CD4-positive, alpha-beta T cell treated with Interleukin-17A for 4 hours (primary cell): Measurements from ENCODE around the gene ATP5F1E.
A peak's percentile ranks its signal among the peaks of the same experiment; 100 is the strongest.
"Not testable (repeated sequence)": the region's sequence is repeated elsewhere in the genome, so short reads cannot be mapped to it uniquely, and the experiment has no call there.

ENCODE experiments used
- DNase-seq: peaks from one replicate; pipeline ENCODE4 v3.0.0-alpha.2; 2020; ENCODE audit warnings: mixed read lengths

Gene ATP5F1E

DNA sequence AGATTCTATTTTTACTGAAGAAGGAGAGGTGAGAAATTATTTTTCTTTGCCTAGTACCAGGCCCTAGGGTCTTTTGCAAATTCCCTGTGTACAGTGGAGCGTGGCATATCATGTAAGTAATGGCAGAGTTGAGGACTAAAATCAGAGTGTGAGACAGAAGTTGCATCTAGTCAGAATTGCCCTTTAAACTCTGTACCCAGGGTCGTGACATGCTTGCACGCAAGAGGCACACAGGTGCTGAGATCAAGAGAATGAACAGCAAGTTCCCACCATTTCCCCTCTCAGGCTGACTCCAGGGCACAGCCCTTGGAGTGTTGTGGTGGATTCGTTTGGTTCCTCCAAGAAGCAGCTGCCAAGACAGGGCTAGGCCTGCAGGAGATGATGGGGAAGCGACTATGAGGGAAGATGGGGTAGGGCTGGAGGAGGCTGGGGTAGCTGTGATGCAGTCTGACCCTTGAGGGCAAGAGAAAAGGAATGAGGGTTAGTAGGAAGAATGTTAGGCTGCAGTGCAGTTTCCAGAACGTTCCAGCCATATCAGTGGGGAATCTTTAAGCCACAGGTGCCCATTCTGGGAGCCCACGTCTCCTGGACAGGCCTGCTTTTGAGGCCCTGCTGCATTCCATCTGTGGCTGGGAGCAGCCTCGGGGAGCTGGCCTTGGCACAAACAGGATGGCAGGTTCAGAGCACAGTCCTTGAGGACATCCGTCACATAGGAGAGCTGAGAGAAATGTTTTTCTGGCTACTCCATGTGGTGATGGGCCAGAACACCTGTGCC lies 44.2 kb downstream of the ATP5F1E start:
- no peak for DNase-seq

DNA sequence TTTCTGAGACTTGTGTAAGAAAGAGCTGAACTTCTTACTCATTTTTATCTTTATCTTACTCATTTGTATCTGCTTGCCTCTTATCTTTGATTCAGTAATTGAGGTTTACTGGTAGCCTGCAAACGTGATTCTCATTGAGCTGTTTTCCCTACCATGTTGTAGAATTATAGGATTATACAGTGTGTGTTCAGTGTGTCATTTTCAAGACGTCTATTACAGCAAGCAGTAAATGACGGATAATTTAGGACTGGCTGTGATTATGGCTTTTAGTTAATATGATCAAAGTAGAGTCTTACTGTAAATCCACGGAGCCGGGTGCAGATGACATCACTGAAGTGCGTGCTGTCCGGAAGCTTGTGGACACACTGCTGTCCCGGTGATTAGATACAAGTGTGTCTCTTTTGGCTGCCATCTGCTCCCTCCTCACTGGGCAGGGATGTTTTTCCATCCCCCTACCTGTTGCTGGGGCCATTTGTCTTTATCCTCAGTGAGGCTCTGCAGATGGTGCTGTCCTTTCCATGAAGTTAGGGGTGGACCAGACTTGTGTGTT lies 45.1 kb downstream of the ATP5F1E start:
- no peak for DNase-seq

DNA sequence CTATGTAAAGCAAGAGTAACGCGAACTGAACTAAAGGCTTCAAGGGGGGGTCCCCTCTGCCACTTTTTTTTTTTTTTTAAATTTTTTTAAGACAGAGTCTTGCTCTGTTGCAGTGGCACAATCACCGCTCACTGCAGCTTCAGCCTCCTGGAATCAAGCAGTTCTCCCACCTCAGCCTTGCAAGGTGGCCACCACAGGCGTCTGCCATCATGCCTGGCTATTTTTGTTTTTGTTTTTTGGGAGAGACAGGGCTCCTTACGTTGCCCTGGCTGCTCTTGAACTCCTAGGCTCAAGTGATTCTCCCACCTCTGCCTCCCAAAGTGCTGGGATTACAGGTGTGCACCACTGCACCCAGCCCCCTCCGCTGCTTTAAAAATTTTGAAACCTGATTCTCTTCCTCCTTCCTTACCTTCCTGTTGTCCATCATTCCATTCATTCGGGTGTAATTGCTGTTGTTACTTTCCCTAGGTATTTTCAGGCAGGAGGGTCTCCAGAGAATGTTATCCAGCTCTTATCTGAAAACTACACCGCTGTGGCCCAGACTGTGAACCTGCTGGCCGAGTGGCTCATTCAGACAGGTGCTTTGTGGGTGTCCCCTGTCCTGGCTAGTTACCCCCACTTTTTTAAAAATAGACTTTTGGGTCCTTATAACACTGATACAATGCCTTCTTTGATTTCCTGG lies 45.7 kb downstream of the ATP5F1E start:
- DNase-seq = no peak

DNA sequence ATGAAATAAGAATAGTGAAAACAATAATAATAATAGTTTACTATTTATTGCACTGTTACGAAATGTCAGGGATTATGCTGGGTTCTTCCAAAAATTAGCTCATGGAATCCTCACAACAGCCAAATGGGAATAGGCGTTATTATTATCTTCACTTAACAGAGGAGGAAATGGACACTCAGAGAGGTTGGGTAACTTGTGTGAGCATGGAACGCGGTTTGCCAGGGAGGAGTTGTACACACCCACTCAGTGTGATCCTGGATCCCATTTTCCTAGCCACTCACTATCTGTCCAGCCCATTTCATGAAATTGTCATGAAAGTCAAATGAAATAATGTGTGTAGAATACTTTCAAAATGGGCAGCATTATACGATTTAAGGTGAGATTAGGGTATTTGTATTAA lies 46.5 kb downstream of the ATP5F1E start:
- DNase-seq = no peak

DNA sequence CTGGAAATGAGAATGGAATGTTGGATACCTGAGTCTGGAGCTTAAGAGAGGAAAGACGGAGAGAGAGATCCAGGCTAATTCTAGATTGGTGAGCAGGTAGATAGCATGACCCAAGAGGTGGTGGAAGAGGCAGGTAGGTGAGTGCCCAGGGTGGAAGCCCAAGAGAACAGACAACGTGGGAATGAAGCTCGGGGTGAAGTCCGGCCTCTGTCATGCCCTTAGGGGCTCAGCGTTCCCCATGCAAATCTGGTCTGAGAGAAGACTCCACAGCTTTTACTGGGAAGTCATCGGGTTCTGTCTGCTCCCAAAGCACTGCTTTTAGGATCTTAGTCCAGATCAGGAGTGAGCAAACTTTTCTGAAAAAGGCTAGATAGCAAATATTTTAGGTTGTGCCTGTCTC lies 47.4 kb downstream of the ATP5F1E start:
- no peak for DNase-seq

- DNase-seq = not testable (repeated sequence)
Measured at GRCh38 chr20:58983115-58983468, 49.0 kb downstream of the ATP5F1E start.

- DNase-seq = no peak
Measured at GRCh38 chr20:58982406-58983114, 49.6 kb downstream of the ATP5F1E start.

DNA sequence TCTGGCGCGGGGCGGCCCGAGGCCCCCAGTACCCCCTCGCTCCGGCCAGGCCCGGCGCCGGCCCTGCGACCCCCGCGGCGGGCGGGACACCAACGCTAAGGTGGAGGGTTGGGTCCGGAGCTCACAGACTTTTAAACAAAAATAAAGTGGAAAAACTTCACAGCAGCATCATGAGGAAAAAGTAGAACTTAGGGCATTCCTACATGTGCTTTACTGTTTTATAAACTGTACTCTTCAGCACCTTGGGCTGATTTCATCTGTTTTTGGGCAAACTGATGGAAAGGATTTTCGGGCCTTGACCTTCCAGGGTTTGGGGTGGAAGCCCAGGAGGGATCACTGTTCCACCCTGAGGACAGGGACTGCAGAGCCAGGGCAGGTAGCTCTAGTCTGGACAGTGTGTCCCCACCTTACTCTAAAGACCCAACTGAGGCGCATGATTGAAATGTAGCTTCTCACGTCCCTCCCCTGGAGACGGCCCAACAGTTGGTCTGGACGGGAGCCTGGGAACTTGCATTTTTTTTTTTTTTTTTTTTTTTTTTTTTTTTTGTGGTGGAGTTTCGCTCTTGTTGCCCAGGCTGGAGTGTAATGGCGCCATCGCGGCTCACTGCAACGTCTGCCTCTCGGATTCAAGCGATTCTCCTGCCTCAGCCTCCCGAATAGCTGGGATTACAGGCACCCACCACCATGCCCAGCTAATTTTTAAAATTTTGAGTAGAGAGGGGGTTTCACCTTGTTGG lies 50.3 kb downstream of the ATP5F1E start:
- no peak for DNase-seq

DNA sequence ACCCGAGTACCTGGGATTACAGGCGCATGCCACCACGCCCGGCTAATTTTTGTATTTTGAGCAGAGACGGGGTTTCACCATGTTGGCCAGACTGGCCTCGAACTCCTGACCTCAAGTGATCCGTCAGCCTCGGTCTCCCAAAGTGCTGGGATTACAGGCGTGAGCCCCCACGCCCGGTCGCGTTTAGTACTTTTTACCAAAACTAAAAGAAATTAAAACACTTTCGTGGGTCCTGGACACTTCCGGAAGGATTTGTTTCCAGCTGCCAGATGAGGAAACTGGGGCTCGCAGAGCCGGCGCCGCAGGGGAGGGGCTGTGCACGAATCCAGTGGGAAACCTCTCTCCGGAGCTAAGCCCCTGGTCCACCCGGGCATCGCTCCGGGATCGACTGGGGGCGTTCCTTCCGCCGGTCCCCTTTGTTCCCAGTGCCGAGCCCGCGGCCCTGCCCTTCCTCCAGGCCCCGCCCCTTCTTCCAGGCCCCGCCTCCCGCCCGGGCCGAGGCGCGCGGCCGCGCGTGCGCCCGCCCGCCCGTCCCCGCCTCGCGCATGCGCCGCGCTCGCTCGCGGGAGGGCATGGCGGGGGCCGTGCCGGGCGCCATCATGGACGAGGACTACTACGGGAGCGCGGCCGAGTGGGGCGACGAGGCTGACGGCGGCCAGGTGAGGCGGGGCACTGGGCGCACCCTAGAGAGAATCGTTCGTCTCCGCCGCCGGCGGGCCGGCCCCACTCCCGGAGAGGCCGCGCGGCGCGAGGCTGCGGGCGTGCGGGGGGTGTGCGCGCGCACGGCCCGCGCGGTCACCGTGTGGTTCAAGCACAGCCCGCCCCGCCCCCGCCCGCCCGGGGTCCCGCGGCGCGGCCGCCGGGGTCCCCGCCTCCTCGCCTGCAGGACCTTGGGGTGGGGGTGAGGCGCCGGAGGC lies 51.2 kb downstream of the ATP5F1E start, which contains the start of gene NELFCD:
NELFCD (plus strand) TSS at position 546 of the 917 bp plus-strand sequence; CDS start at position 600, 54 bp downstream.
- peak; percentile 94 for DNase-seq

DNA sequence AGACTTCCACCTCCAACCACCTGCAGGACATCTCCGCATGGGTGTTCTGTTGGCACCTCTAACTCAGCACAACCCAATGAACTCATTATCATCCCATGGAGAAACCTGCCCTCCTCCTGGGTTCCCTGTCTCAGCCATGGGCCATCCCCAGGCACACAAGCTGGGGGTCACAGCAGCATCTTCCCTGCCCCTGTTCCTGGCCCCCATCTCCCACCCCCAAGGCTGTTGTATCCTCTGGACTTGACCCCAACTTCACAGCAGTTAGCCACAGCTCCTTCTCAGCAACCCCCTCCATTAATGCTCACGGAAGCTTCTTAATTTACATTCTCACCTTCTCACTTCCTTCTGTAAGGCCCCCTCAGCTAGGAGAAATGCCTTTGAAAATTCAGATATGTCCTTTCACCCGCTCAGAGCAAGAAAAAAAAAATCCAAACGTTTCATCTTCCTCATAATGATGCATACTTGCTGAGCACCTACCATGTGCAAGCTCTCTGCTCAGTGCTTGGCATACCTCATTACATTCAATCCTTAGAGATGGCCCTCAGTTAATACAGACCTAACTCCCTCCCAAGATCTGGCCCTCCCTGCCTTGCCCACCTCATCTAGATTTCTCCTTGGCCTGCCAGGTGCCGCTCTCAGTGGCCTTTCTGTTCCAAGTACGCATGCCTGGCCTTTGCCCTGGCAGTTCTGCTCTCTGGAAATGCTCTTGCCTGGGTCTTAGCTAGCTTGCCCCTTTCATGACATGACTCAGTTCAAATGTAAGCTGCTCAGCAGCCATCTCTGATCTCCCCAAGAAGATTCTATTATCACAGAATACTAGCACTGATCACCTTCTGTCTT lies 53.6 kb downstream of the ATP5F1E start:
- no peak for DNase-seq

DNA sequence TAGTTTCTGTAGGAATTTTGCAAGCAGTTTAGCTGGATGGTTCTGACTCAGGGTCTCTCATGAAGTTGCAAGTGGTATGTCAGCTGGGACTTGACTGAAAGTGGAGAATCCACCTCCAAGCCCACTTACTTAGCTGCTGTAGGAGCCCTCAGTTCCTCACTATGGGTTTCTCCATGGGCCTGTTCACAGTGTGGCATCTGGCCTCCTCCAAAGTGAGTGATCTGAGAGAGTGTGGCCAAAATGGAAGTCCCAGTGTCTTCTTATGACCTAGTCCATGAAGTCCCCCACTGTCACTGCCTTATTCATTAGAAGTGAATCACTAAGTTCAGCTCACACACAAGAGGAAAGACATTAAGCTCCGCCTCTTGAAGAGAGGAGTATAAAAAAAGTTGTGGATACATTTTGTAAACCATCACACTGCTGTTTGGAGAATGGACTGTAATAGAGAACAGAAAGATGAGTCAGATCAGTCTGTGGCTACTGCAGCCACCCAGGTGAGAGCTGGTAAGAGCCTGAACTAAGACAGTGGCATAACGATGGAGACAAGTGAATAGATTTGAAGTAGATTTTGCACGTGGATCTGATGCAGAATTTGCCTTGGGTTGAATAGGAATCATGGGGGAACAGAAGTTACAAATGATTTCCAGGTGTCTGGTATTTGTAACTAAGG lies 55.9 kb downstream of the ATP5F1E start:
- DNase-seq = no peak
